HepG2 (cell line): ENCODE measurements around the gene PRMT7. TPM values are rescaled to one million over a fixed set of nuclear protein-coding genes. Genes with fewer than 3 reads are reported as not detected.

ENCODE experiments used
- ASH2L ChIP-seq: fragments of 300-600, 200-600 bp; sonication (generic); IDR thresholded peaks from 2 replicates; pipeline ENCODE4 v1.7.0; 2017; ENCODE audit warnings: low read depth, mild to moderate bottlenecking, moderate library complexity, mixed read lengths, low read length; ENCODE audit not compliant: insufficient read length
- FOXA3 ChIP-seq: IDR thresholded peaks from 2 replicates; pipeline ENCODE4 v1.6.1; 2016; ENCODE audit warnings: missing genetic modification reagents, missing compliant biosample characterization
- HOXA7 ChIP-seq: sonication (generic); formaldehyde crosslinking; IDR thresholded peaks from 2 replicates; pipeline ENCODE4 v1.8.1; 2022; ENCODE audit warnings: mild to moderate bottlenecking, missing genetic modification reagents, moderate library complexity
- IKZF1 ChIP-seq: fragments of 450-650 bp; IDR thresholded peaks from 2 replicates; pipeline ENCODE4 v1.7.1; 2016
- MLLT10 ChIP-seq: sonication (generic); formaldehyde crosslinking; IDR thresholded peaks from 2 replicates; pipeline ENCODE4 v1.4.0; 2020; ENCODE audit warnings: missing genetic modification reagents
- NFE2 ChIP-seq: sonication (generic); formaldehyde crosslinking; IDR thresholded peaks from 2 replicates; pipeline ENCODE4 v1.4.0; 2020; ENCODE audit warnings: missing genetic modification reagents
- PITX1 ChIP-seq: sonication (generic); formaldehyde crosslinking; IDR thresholded peaks from 2 replicates; pipeline ENCODE4 v1.5.1; 2020; ENCODE audit warnings: mild to moderate bottlenecking, missing genetic modification reagents
- RBAK ChIP-seq: sonication (generic); formaldehyde crosslinking; IDR thresholded peaks from 2 replicates; pipeline ENCODE4 v1.5.1; 2020; ENCODE audit warnings: mild to moderate bottlenecking, missing genetic modification reagents
- RELA ChIP-seq: sonication (generic); formaldehyde crosslinking; IDR thresholded peaks from 2 replicates; pipeline ENCODE4 v1.4.0; 2020; ENCODE audit warnings: missing genetic modification reagents
- WIZ ChIP-seq: sonication (generic); formaldehyde crosslinking; IDR thresholded peaks from 2 replicates; pipeline ENCODE4 v1.5.1; 2020; ENCODE audit warnings: mild to moderate bottlenecking, missing genetic modification reagents
- ZBTB42 ChIP-seq: sonication (generic); formaldehyde crosslinking; IDR thresholded peaks from 2 replicates; pipeline ENCODE4 v1.5.0; 2020; ENCODE audit warnings: mild to moderate bottlenecking, missing genetic modification reagents
- ZNF235 ChIP-seq: sonication (generic); formaldehyde crosslinking; IDR thresholded peaks from 2 replicates; pipeline ENCODE4 v1.8.1; 2023; ENCODE audit warnings: mild to moderate bottlenecking, missing genetic modification reagents, borderline replicate concordance
- ZNF24 ChIP-seq: fragments of 450-650 bp; IDR thresholded peaks from 2 replicates; pipeline ENCODE4 v1.6.1; 2017; ENCODE audit warnings: antibody characterized with exemption, mild to moderate bottlenecking
- ZNF563 ChIP-seq: sonication (generic); formaldehyde crosslinking; IDR thresholded peaks from 2 replicates; pipeline ENCODE4 v1.8.0; 2022; ENCODE audit warnings: mild to moderate bottlenecking, moderate library complexity, missing genetic modification reagents
- ZNF780A ChIP-seq: sonication (generic); formaldehyde crosslinking; IDR thresholded peaks from 2 replicates; pipeline ENCODE4 v1.8.0; 2022; ENCODE audit warnings: mild to moderate bottlenecking, missing genetic modification reagents, moderate library complexity
- polyA plus RNA-seq, 8 experiments: library from polyadenylated mRNA; depleted of rRNA in 3 of 8; stranded (reverse) in 7 of 8; unstranded in 1 of 8; fragments of >200 nt; fragmentation: Illumina TruSeq in 4 of 8; extraction: Trizol in 4 of 8; gene quantifications; 2 replicates each; pipeline versions ENCODE4 v1.2.1 to v1.2.3, GENCODE V29; 2011 to 2016; ENCODE audit warnings: low read depth in 4 of 8, missing spikeins in 1 of 8, mixed read lengths in 1 of 8; ENCODE audit not compliant: insufficient read depth in 1 of 8
- total RNA-seq, 5 experiments: library from RNA; depleted of rRNA; stranded (reverse); fragments of >200 nt; fragmentation: Illumina TruSeq; extraction: Trizol; gene quantifications; 2 replicates each; pipeline ENCODE4 v1.2.3, GENCODE V29; 2016; ENCODE audit warnings: low read depth in 1 of 5
- TF ChIP-seq, protein P1 (sequence below): sonication (generic); formaldehyde crosslinking; IDR thresholded peaks from 2 replicates; pipeline ENCODE4 v1.5.0; 2020; ENCODE audit warnings: mild to moderate bottlenecking, missing genetic modification reagents
- TF ChIP-seq, protein P2 (sequence below): IDR thresholded peaks from 2 replicates; pipeline ENCODE4 v1.6.1; 2018; ENCODE audit warnings: missing genetic modification reagents
- TF ChIP-seq, protein P3 (sequence below): sonication (generic); formaldehyde crosslinking; IDR thresholded peaks from 2 replicates; pipeline ENCODE4 v1.4.0; 2020; ENCODE audit warnings: low read depth, missing genetic modification reagents
- TF ChIP-seq, protein P4 (sequence below): sonication (generic); formaldehyde crosslinking; IDR thresholded peaks from 2 replicates; pipeline ENCODE4 v1.8.0; 2022; ENCODE audit warnings: low read depth, missing genetic modification reagents

PRMT7 gene
- total and polyA plus RNA-seq, 2 of the 13 experiments (the other 11 are each of a cell fraction or from before 2014, with no cell fraction given): 47.5 to 55.0 TPM

DNA sequence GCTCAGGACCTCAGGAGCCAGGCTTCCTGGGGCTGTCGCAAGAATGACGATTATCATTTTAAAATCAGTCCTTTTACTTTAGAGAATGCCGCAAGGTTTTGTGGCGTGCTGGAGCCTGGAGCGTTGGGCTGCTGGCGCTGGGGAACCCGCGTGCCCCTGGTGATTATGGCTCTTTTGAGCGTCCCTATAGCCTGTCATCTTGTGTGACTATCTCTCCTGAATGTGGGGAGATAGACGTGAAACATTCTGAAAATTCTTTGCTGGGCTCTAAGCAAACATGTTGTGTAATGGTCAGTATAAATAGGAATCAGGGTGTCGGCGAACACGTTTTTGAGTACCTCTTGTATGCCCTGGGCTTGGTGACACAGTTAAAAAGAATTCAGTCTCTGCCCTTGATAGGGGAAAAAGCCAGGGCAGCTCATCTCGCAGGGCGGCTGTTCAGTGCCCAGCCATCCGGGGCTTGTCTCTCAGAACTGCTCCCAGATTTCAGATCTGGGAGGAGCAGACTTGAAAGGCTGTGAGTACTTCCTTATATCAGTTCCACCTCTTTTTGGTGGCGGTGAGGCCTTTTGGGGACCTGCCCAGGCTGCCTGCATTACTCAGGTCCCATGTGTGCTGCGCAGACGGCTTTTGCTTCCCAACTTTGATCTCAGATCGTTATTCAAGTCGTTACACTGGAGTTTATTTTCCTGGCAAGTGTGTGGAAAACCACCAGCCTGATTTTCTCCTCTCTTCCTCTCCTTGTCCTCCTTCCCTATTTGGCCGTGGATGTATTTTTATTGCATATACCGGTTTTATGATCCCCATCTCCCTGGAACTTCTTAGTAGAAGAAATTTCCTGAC is 45.5 kb upstream of the PRMT7 start (continued):
- TF ChIP-seq ZNF24: no peak
- TF ChIP-seq, protein P1, sequence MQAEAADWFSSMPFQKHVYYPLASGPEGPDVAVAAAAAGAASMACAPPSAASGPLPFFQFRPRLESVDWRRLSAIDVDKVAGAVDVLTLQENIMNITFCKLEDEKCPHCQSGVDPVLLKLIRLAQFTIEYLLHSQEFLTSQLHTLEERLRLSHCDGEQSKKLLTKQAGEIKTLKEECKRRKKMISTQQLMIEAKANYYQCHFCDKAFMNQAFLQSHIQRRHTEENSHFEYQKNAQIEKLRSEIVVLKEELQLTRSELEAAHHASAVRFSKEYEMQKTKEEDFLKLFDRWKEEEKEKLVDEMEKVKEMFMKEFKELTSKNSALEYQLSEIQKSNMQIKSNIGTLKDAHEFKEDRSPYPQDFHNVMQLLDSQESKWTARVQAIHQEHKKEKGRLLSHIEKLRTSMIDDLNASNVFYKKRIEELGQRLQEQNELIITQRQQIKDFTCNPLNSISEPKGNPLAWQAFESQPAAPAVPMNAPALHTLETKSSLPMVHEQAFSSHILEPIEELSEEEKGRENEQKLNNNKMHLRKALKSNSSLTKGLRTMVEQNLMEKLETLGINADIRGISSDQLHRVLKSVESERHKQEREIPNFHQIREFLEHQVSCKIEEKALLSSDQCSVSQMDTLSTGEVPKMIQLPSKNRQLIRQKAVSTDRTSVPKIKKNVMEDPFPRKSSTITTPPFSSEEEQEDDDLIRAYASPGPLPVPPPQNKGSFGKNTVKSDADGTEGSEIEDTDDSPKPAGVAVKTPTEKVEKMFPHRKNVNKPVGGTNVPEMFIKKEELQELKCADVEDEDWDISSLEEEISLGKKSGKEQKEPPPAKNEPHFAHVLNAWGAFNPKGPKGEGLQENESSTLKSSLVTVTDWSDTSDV (CRISPR knock-in tag): 0 out of 2 replicates have a peak, but pooled peaks have one; percentile 3
- no peak for TF ChIP-seq RBAK
- TF ChIP-seq FOXA3 (CRISPR knock-in tag): peak; percentile 96
- TF ChIP-seq, protein P2, sequence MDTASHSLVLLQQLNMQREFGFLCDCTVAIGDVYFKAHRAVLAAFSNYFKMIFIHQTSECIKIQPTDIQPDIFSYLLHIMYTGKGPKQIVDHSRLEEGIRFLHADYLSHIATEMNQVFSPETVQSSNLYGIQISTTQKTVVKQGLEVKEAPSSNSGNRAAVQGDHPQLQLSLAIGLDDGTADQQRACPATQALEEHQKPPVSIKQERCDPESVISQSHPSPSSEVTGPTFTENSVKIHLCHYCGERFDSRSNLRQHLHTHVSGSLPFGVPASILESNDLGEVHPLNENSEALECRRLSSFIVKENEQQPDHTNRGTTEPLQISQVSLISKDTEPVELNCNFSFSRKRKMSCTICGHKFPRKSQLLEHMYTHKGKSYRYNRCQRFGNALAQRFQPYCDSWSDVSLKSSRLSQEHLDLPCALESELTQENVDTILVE: peak; percentile 89; the same call in 1 of the 2 replicates
- TF ChIP-seq MLLT10 (CRISPR knock-in tag): no peak
- TF ChIP-seq, protein P3, sequence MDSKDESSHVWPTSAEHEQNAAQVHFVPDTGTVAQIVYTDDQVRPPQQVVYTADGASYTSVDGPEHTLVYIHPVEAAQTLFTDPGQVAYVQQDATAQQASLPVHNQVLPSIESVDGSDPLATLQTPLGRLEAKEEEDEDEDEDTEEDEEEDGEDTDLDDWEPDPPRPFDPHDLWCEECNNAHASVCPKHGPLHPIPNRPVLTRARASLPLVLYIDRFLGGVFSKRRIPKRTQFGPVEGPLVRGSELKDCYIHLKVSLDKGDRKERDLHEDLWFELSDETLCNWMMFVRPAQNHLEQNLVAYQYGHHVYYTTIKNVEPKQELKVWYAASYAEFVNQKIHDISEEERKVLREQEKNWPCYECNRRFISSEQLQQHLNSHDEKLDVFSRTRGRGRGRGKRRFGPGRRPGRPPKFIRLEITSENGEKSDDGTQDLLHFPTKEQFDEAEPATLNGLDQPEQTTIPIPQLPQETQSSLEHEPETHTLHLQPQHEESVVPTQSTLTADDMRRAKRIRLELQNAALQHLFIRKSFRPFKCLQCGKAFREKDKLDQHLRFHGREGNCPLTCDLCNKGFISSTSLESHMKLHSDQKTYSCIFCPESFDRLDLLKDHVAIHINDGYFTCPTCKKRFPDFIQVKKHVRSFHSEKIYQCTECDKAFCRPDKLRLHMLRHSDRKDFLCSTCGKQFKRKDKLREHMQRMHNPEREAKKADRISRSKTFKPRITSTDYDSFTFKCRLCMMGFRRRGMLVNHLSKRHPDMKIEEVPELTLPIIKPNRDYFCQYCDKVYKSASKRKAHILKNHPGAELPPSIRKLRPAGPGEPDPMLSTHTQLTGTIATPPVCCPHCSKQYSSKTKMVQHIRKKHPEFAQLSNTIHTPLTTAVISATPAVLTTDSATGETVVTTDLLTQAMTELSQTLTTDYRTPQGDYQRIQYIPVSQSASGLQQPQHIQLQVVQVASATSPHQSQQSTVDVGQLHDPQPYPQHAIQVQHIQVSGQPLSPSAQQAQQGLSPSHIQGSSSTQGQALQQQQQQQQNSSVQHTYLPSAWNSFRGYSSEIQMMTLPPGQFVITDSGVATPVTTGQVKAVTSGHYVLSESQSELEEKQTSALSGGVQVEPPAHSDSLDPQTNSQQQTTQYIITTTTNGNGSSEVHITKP (CRISPR knock-in tag): peak; percentile 81; the same call in 1 of the 2 replicates
- TF ChIP-seq ZNF780A (CRISPR knock-in tag): peak; percentile 77; the same call in 1 of the 2 replicates
- 0 out of 2 replicates have a peak, but pooled peaks have one; percentile 21 for TF ChIP-seq ZBTB42 (CRISPR knock-in tag)
- 0 out of 2 replicates have a peak, but pooled peaks have one; percentile 55 for TF ChIP-seq PITX1 (CRISPR knock-in tag)
- no peak; the same call in none of the 2 replicates for TF ChIP-seq WIZ (CRISPR knock-in tag)
- no peak for TF ChIP-seq HOXA7
- TF ChIP-seq, protein P4, sequence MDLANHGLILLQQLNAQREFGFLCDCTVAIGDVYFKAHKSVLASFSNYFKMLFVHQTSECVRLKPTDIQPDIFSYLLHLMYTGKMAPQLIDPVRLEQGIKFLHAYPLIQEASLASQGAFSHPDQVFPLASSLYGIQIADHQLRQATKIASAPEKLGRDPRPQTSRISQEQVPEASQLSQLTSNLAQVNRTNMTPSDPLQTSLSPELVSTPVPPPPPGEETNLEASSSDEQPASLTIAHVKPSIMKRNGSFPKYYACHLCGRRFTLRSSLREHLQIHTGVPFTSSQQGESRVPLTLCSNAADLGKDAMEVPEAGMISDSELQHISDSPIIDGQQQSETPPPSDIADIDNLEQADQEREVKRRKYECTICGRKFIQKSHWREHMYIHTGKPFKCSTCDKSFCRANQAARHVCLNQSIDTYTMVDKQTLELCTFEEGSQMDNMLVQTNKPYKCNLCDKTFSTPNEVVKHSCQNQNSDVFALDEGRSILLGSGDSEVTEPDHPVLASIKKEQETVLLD: no peak
- TF ChIP-seq ZNF235 (CRISPR knock-in tag): peak; percentile 62; the same call in 1 of the 2 replicates
- TF ChIP-seq ZNF563: no peak
- peak; percentile 73 for TF ChIP-seq ASH2L
- no peak for TF ChIP-seq NFE2 (CRISPR knock-in tag)
- no peak for TF ChIP-seq IKZF1
- no peak for TF ChIP-seq RELA (CRISPR knock-in tag)
